Neural cell (in vitro differentiated cells): ENCODE measurements around the gene ANXA5. TPM values are rescaled to one million over a fixed set of nuclear protein-coding genes. Genes with fewer than 3 reads are reported as not detected.

Experiments used
- H2AFZ ChIP-seq: fragments of 200-600, 300-800 bp; sonication (generic), shearing (Covaris generic); 2 replicates; pipeline ENCODE4 v1.6.0; 2014; ENCODE audit warnings: low read depth, mild to moderate bottlenecking, antibody characterized with exemption, low read length, moderate library complexity
- H3F3A ChIP-seq: fragments of 200-600 bp; shearing (Covaris generic); 2 replicates; pipeline ENCODE4 v1.6.1; 2016; ENCODE audit warnings: mild to moderate bottlenecking, moderate library complexity, mixed read lengths, antibody characterized with exemption, low read length; ENCODE audit not compliant: insufficient read depth, poor library complexity, severe bottlenecking
- H3K27ac ChIP-seq: fragments of 200-600, 300-800 bp; sonication (generic), shearing (Covaris generic); 2 replicates; pipeline ENCODE4 v1.5.1; 2014; ENCODE audit warnings: mild to moderate bottlenecking, low read length, moderate library complexity
- H3K27me3 ChIP-seq: fragments of 300-800, 200-600 bp; sonication (generic), shearing (Covaris generic); 2 replicates; pipeline ENCODE4 v1.6.0; 2014; ENCODE audit warnings: mild to moderate bottlenecking, low read depth, low read length, moderate library complexity; ENCODE audit not compliant: insufficient read depth
- H3K36me3 ChIP-seq: fragments of 300-800, 200-600 bp; sonication (generic), shearing (Covaris generic); 2 replicates; pipeline ENCODE4 v1.5.1; 2014; ENCODE audit warnings: mild to moderate bottlenecking, antibody characterized with exemption, low read length, moderate library complexity; ENCODE audit not compliant: insufficient read depth
- H3K4me2 ChIP-seq: fragments of 300-800, 200-600 bp; sonication (generic), shearing (Covaris generic); 2 replicates; pipeline ENCODE4 v1.6.0; 2014; ENCODE audit warnings: mild to moderate bottlenecking, low read length
- H3K4me3 ChIP-seq: fragments of 300-800, 200-600 bp; sonication (generic), shearing (Covaris generic); 2 replicates; pipeline ENCODE4 v1.5.1; 2014; ENCODE audit warnings: mild to moderate bottlenecking, low read length, moderate library complexity
- H3K79me2 ChIP-seq: fragments of 200-600 bp; shearing (Covaris generic); replicated peaks from 2 replicates; pipeline ENCODE4 v1.6.0; 2014; ENCODE audit warnings: mild to moderate bottlenecking, low read length, moderate library complexity; ENCODE audit not compliant: insufficient read depth
- H3K9ac ChIP-seq: fragments of 300-800, 200-600 bp; sonication (generic), shearing (Covaris generic); 2 replicates; pipeline ENCODE4 v1.6.1; 2016; ENCODE audit warnings: mild to moderate bottlenecking, low read length, mixed read lengths
- H3K9me2 ChIP-seq: fragments of 200-600 bp; shearing (Covaris generic); 2 replicates; pipeline ENCODE4 v1.6.1; 2016; ENCODE audit warnings: mild to moderate bottlenecking, low read length, mixed read lengths; ENCODE audit not compliant: insufficient read depth
- H3K9me3 ChIP-seq: fragments of 200-600, 300-800 bp; sonication (generic), shearing (Covaris generic); 2 replicates; pipeline ENCODE4 v1.6.1; 2016; ENCODE audit warnings: mild to moderate bottlenecking, mixed run types, low read length, moderate library complexity, mixed read lengths
- H4K20me1 ChIP-seq: fragments of 200-600 bp; shearing (Covaris generic); 2 replicates; pipeline ENCODE4 v1.6.1; 2016; ENCODE audit warnings: mild to moderate bottlenecking, mixed run types; ENCODE audit not compliant: insufficient read depth
- CTCF ChIP-seq: fragments of 450-650 bp; IDR thresholded peaks from 2 replicates; pipeline ENCODE4 v1.5.1; 2014; ENCODE audit warnings: antibody characterized with exemption, mild to moderate bottlenecking, moderate library complexity; ENCODE audit not compliant: poor library complexity, severe bottlenecking
- EP300 ChIP-seq: fragments of 450-650 bp; conservative IDR thresholded peaks from 2 replicates; pipeline ENCODE4 v1.6.1; 2014; ENCODE audit warnings: antibody characterized with exemption, mild to moderate bottlenecking, moderate library complexity; ENCODE audit not compliant: poor library complexity, severe bottlenecking
- MXI1 ChIP-seq: fragments of 450-650 bp; conservative IDR thresholded peaks from 2 replicates; pipeline ENCODE4 v1.6.1; 2014; ENCODE audit warnings: antibody characterized with exemption, mild to moderate bottlenecking; ENCODE audit not compliant: poor library complexity, severe bottlenecking
- POLR2AphosphoS5 ChIP-seq: IDR thresholded peaks from 2 replicates; pipeline ENCODE4 v1.6.1; 2012
- RAD21 ChIP-seq: fragments of 450-650 bp; conservative IDR thresholded peaks from 2 replicates; pipeline ENCODE4 v1.6.1; 2014; ENCODE audit warnings: antibody characterized with exemption, mild to moderate bottlenecking, moderate library complexity
- REST ChIP-seq: IDR thresholded peaks from 2 replicates; pipeline ENCODE4 v1.6.1; 2012; ENCODE audit warnings: borderline replicate concordance
- SMC3 ChIP-seq: fragments of 450-650 bp; conservative IDR thresholded peaks from 2 replicates; pipeline ENCODE4 v1.6.1; 2014; ENCODE audit warnings: antibody characterized with exemption, mild to moderate bottlenecking, moderate library complexity; ENCODE audit not compliant: poor library complexity
- TAF1 ChIP-seq: IDR thresholded peaks from 2 replicates; pipeline ENCODE4 v1.6.1; 2012; ENCODE audit warnings: low read depth
- polyA plus RNA-seq: library from polyadenylated mRNA; depleted of rRNA; stranded (reverse); fragments of >200 nt; gene quantifications from 2 replicates; pipeline ENCODE4 v1.2.3, GENCODE V29; 2014

ANXA5 gene
- polyA plus RNA-seq, 1 donor from 2014 or later, result 8.1 TPM

- Histone ChIP-seq H3K4me3 (no peak overlapping the region), H3K27me3 (no peaks in the 10 kb centered on the region), H3K36me3 (no peaks in the 10 kb centered on the region), H3K9me2 (no peaks in the 10 kb centered on the region), H3K9me3 (no peaks in the 10 kb centered on the region), H3K9ac (no peak overlapping the region), H3K79me2 (no peaks in the 10 kb centered on the region), H3K27ac (no peak overlapping the region), H4K20me1 (no peaks in the 10 kb centered on the region), H3F3A (no peaks in the 10 kb centered on the region), H2AFZ (no peak overlapping the region), H3K4me2 (no peak overlapping the region)
- TF ChIP-seq POLR2AphosphoS5 (no peak), MXI1 (no peak)
Observed at GRCh38 chr4:121712783-121713182, 16.0 kb upstream of the ANXA5 start.

DNA sequence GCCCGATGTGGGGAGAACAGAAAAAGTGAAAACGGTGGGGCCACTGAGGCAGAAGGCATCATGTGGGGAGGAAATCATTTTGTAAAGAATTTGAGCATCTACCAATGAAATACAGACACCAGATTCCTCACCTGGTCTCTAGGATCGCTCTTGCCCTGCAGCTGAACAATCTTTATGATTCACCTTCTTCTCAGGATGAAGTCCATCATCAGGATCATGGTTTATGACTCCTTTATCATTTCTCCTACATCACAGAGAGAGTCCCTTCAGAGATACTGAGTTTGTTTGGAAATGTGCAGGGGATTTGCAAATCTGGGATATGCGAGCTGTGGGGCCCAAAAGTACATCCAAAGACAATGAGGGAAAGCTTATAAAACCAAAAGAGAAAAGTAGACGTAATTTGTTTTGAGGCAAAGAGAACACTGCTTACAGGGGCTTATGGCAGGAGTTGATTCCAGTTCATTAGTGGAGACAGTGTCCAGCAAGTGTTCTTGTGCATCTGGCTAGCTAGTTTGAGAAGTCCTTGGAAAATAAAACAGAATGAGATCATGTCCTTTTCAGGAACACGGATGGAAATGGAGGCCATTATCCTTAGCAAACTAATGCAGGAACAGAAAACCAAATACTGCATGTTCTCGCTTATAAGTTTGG lies 15.3 kb upstream of the ANXA5 start:
- no peaks in the 10 kb centered on the region for H3K36me3 ChIP-seq
- no peaks in the 10 kb centered on the region for H3K9me2 ChIP-seq
- no peaks in the 10 kb centered on the region for H3F3A ChIP-seq
- H3K9me3 ChIP-seq, result no peaks in the 10 kb centered on the region
- H3K4me3 ChIP-seq, result peak overlapping the region; percentile 44
- no peaks in the 10 kb centered on the region for H3K79me2 ChIP-seq
- H4K20me1 ChIP-seq, result no peaks in the 10 kb centered on the region
- no peak for TF ChIP-seq CTCF
- no peak for TF ChIP-seq POLR2AphosphoS5
- TF ChIP-seq EP300, result no peak
- TF ChIP-seq RAD21, result no peak
- no peak for TF ChIP-seq TAF1
- no peak for TF ChIP-seq MXI1
- TF ChIP-seq SMC3, result no peak
- no peak for TF ChIP-seq REST
- no peak overlapping the region for H3K4me2 ChIP-seq
- no peaks in the 10 kb centered on the region for H3K27me3 ChIP-seq
- no peak overlapping the region for H3K9ac ChIP-seq
- H2AFZ ChIP-seq, result no peak overlapping the region
- no peak overlapping the region for H3K27ac ChIP-seq
